ENCODE results near the gene PRR33.
"Not testable (repeated sequence)": the region's sequence is repeated elsewhere in the genome, so short reads cannot be mapped to it uniquely, and the experiment has no call there.

PRR33 gene

DNA sequence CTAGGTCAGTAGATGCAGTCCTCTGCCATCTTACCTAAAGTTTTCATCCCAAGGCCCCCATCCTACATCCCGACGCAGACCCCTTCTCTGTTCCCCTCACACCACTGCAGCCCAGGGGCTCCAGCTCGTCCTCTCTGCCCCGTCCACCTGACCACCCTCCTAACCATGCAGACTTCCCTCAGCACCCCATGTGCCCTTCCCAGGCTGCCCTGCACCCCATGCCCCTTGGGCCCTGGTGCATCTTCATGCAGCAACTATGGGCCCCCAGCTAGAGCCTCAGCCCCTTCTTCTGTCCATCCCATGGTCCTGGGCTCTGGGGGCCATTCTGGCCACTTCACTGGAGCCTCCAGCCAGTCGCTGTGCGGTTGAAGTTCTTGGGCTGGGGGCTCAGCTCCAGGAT is 2.9 kb downstream of the PRR33 start:
- DNase-seq = no peak

DNA sequence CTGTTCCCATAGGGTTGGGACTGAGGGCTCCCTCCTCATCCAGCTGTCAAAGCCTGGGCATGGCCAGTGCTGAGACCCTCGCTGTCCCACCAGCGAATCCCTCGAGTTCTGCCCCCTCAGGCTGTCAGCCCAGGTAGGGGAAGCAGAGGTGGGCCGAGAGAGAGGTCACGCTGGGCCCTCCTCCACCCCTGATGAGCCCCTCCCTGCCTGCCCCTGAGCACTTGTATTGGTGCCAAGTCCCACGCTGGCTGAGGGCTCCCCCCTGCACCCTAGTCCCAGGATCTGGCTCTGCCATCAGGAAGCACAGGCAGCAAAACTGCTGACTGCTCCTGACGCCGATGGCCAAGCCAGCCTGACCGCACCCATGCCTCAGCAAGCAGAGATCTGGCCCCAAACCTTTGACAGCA is 3.3 kb downstream of the PRR33 start:
- DNase-seq = no peak

DNA sequence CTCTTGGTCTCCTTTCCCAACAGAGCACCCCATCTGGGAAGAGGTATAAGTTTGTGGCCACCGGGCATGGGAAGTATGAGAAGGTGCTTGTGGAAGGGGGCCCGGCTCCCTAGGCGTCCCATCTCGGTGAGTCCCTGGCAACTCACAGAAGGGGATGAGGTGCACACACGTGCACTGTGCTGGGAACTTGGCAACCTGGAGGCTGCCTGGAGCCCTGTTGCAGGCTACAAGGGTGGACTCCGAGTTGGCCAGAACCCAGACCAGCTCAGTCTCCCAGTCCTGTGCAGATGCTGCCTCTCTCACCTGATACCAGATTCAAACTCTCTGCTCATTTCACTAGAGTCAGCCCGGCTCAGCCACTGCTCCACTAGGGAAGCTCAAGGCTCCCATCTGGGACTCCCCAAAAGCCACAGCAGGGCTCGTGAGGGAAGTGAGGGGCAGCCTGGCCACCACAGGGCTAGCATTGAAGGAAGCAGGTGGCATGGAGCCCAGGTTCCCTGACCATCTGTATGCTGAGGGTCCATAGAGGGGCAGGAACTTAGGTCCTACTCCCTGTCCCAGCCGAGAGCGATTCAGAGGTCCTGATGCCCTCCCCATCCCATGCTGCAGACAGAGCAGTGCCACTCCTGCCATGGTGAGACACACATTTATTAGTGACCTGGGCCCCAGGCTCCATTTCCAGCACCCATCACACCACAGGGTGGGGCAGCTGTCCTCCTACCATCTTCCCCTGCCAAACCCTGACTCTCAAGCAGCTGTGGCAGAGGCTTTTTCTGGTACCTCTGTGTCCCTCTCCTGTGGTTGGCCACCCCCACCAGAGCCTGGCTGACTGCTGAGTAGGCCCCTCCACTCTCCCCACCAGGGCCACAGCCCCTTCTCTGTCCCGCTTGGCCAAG is 4.0 kb downstream of the PRR33 start:
- DNase-seq = no peak

DNA sequence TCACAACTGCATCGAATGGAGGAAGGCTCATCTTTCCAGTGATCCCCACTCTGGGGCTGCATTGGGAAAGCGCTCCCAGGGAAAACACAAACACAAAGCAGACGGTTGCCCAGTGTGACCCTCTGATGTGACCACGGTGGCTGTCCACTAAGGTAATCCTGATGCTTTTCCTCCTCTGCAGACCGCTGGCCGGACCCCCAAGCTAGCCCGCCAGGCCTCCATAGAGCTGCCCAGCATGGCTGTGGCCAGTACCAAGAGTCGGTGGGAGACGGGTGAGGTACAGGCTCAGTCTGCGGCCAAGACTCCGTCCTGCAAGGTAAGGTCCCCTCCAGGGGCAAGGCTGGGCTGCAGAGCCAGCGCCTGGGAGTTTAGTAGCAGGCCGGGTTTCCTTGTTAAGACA is 5.1 kb downstream of the PRR33 start:
- not testable (repeated sequence) for DNase-seq

DNA sequence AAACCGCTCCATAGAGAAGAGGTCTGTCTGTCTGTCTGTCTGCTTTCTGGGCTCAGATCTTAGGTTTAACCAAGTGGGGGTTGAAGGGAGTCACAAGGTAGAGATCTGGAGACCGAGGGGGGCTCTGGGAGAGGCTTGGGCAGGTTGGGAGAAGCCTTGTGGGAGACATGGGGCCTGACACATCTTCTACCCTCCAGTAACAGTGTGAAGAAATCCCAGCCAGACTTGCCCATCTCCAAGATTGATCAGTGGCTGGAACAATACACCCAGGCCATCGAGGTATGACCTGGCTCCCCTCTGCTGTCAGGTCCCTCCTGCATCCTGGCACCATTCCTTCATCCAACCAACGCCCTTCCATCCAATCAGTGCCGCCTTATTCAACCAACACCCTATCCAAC is 7.4 kb downstream of the PRR33 start:
- DNase-seq = no peak

DNA sequence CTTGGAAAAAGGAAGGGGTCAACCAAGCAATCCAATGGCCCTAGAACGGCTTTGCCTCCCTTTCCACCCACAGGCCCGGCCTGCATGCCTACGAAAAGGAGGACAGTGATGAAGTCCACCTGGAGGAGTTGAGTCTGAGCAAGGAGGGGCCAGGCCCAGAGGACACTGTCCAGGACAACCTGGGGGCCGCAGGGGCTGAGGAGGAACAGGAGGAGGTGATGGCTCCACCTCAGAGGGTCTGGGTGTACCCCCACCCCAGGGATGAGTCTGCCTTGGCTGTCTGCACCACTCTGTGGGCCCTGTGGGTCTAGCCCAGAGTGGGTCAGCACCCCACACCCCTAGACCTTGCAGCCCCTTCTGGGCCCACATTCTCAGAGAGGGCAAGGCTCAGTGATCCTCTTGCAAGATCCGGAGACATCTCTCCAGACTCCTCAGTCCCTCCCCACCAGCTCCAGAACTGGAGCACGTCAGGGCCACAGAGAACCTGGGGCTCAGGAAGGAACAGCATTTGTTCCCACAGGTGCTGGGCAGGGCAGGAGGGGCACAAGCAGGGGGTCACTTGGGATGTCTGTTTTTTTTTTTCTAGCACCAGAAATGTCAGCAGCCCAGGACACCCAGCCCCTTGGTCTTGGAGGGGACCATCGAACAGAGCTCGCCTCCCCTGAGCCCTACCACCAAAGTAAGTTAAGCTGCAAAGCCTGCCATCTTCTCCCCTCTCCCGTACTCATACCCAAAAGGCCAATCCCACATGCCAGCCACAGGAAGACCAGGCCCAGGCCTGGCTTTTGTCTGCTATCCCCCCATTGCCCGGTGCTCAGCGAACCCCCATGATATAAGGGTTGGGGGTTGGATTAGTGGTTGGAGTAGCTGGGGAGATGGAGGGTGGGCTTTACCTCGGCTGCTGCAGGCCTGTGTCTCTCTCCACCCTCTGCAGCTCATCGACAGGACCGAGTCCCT is 8.1 kb downstream of the PRR33 start:
- no peak for DNase-seq

DNA sequence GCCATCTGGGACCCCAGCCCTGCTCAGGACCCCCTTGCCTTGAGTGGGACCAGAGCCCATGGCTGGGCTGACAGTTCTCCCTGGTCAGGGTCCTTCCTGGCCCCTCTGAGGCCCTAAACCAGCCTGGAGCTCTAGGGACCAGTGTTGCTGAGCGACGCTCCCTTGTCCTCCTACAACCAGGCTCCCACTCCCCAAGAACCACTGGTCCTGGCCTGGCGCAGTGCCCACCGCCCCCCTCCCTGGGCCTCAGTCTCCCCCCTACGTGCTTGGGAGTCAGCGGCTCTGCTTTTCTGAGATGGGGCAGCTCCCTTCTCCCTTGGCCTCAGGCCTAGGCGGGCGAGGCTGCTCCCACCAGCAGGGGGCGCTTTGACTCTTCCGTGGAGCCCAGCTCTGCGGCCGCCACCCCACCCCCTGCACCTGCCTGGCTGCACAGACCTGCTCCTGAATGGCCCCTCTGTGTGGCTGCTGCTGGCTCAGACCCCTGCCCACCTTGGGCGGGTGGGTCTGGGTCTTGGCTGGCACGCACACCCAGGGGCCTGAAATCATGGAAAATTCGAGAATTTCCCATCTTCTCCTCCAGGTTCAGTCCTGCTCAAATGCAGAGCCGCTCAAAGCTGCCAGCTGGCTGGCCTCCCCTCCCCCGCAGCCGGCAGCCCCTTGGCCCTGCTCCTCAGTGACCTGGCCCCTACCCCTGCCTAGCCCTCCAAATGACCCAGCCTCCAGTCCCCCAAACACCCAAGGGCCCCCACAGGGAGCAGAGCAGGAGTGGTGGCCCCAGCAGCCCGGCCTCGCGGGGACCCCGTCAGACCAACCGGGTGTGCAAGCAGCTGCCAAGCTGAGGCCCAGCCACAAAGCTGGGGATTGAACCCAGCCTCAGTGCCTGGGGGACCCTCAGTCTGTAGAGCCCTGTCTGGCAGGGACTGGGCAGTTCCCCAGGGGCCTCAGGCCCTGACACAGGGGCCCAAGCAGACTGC is 9.1 kb downstream of the PRR33 start:
- DNase-seq = peak; percentile 68

DNA sequence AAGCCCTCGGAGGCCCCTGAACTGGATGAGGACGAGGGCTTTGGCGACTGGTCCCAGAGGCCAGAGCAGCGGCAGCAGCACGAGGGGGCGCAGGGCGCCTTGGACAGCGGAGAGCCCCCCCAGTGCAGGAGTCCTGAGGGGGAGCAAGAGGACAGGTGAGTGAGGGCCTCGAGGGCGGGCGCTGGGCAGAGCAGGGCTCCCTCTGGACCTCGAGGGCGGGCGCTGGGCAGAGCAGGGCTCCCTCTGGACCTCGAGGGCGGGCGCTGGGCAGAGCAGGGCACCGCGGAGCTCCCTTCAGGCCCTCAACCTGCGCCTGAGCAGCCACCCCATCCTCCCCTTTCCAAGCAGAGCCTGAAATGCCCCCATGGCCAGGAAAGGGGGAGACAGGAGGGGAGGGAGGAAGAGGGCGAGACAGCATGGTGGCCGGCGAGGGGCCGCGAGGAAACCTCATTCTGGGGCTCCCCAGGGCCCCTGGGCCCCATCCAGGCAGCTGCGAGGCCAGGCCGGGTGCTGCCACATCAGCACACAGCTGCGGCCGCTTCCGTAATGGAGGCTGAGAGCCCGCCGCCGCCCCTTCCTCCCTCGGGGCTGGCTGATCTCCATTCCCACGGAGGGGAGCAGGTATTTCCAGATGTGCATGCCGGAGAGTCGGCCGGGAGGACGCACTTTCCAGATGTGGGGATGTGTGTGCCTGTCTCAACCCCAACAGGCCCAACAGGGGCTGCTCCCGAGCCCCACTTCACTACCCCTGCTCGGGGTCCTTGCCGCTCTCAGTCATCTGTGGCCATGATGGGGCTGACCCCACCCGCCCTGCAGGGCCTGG is 10.0 kb downstream of the PRR33 start:
- no peak for DNase-seq

DNA sequence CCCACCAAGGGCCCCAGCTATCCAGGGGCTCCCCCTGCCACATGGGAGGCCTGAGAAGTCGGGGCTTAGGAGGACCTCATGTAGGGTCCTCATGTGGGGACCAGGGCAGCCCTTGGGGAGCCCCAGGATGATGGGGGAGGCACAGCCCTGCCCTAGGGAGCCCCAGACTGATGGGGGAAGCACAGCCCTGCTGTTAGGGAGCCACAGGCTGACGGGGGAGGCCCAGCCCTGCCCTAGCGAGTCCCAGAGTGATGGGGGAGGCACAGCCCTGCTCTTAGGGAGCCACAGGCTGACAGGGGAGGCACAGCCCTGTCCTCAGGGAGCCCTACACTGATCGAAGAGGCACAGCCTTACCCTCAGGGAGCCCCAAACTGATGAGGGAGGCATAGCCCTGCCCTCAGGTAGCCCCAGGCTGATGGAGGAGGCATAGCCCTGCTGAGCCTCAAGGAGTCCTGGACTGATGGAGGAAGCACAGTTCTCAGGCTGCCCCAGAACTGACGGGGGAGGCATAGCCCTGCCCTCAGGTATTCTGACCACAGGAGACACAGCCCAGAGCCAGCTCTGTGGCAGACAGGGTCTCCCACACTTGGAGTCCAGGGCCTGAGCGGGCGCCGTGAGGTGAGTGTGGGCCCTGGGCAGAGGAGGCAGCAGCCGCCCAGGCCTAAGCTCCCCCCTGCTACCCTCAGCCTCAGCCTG is 10.8 kb downstream of the PRR33 start:
- DNase-seq = no peak

DNA sequence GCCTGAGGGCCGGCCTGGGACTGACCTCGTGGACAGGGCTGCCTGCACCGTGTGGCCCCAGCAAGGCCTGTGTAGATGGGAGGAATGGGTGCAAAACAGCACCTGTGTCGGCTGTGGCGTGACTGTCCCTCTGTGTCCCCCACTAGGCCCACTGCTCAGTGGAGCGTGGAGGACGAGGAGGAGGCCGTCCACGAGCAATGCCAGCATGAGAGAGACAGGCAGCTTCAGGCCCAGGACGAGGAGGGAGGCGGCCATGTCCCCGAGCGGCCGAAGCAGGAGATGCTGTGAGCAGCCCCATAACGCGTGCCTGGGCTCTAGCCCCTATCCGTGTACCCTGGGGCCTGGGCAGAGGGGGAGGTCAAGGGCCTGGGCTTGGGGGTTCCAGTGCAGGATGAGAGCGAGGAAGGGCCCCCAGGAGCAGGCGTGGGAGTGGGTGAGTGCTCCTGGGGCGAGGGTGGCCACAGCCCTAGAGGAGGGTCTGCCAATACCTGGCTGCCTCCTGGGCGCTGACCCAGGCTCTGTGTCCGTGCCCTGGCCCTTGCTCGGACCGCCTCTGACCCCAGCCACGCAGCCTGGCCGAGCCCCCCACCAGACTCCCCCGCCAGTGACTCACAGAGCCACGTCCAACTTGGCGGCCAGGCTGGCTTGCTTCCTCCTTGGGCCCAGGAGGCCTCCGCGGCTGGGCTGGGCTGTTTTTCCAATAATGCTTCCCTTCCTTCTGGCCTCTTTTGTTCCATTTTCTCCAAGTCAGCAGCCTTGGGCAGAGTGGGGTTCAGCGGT is 11.6 kb downstream of the PRR33 start:
- no peak for DNase-seq

DNA sequence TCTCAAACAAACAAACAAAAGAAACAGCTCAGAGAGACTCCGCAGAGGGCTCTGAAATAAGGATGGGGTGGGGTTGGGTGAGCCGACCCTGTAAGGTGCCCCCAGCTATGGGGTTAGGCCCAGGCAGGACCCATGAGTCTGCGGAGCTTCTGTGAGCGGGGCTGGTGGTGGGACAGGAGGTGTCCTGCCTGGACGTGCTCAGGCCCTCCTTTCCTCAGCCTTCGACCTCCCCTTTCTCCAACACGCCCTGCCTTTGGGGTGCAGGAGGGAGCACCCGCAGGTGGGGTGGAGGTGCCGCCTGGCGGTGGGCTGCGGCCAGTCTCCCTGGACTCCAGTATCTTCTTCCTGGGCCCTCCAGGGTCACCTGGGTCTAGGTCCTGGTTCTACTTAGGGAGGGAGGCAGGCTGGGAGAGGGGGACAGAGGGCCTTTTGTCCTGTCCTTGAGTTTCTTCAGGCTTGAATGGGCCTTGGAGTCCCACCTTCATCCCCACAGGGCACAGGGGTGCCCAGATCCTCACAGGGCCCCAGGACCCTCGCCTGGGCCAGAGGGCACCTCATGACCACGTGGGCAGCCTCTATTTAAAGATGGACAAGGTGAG is 12.3 kb downstream of the PRR33 start:
- DNase-seq = no peak

DNA sequence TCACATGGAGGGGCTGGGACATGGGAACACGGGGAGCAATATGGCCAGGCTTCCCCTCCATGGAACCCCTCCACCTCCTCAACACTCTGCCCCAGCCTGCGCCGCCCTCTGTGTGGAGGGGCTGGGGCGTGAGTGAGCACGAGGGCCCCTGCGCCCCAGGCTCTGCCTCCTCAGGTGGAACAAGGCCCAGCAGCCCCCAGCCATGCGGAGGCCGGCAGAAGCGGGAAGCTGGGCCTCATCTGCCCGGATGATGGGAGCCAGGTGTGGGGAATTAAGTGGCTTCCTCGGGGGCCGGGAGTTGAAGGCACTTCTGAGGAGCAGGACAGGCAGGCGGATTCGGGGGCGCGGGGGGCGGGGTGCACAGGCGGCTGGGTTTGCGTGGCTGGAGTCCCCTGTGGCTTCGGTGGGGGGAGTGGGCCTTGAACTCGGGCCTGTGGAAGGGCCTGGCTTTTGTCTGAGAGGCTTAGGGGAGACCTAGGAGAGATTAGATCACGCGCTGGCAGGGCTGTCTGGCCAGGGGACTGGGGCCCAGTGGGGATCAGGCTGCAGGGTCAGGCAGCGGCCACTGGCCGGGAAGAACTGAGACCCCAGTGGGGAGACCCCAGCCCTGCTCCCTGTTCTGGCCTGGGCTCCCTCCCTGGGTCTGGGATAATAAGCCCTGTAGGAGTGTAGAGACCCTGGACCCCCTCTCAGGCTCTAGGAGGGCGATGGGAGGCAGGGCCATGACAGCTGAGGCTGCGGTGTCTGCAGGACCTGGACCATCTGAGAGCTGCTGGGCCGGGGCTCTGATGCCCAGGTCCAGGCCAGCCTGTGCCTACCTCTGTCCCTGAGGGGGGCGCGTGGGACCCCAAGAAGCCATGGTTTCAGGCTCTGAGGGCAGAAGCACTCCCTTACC is 13.3 kb downstream of the PRR33 start:
- DNase-seq = no peak

DNA sequence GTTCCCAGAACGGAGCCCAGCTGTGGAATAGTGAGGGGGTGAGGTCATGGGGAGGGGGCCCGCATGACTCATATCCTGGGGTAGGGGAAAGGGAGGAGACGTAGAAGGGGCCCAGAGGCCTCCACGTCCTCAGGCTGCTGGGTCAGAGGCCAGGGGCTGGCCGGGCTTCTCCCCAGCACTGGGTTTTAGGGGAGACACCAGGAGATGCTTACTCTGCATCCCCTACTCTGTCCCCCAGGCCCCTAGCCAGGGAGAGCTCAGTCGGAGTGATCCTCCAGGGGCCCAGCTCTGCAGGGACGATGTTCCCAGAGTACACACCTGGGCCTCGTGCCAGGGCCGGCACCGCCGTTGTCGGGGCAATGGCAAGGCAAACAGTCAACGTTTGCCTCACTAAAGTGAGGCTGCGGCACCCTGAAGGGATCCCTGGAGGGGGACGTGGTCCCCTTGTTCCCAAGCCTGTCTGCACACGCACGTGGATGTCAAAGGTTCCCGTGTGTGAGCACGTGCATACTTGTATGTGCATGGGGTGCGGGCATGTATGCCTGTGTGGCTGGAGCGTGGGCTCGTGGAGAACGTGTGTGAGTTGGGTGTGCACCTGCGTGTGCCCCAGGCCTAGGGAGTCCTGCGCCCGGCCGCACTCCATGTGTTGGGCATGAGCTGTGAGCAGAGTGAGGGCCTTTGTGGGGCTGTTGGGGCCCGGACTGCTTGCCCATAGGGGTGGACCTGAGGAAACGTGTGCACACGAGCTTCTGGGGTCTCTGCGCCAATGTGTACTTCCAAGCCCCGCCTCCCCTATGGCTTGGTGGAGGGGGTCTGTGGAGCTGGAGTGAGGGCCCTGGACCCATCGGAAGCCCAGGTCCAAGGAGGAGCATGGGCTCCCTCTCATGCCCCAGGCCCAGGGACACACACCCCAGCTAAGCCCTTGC is 14.2 kb downstream of the PRR33 start:
- DNase-seq = no peak

DNA sequence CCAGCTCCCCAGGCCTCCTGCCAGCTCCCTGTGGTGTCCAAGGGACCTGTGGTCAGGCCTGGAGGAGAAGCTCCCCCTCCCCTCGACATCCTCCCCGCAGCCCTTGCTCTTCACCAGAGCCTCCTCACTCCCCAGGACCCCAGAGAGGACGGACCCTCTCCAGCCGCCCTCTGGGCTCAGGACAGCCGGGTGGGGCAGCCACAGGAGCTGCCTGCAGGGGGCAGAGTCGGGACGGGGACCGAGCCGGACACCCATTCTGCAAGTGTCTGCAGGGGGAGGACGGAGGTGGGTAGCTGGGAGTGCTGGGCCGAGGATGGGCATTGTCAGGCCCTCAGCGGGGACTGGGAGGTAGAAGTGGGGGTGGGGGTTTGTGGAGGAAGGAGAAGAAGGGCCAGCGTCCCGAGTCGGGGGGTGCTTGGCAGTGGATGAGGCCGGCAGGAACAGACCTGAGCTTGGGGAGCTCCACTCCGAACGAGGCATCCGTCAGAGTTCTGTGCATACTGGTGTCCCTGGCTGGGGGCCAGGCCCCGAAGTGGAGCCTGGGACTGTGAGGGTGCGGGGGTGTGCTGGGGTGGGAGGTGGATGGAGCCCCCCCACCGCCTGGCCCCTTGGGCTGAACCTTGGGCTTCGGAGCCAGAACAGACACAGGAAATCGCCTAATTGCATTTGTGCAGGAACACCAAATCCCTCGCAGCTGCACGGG is 15.2 kb downstream of the PRR33 start:
- DNase-seq = no peak

DNA sequence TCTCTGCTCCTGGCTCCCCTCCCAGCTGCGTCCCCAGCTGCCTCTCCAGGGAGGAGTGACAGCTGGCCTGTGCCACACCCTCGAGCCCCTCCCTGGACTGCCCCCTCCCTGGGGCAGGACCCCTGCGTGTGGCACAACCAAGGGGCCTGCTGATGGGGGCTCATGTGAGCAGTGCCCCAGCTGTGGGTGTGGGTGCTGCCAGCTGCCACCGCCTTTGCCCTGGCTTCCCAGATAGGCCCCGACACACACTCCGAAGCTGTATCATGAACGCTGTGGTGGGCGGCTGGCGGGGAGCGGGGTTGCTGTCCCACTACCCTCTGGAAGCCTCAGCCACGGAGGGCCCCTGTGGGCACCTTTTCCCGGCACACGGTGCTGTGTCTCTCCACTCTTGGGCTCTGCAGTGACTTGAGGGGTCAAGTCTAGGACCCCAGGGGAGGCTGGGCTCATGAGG is 15.8 kb downstream of the PRR33 start:
- DNase-seq = not testable (repeated sequence)

DNA sequence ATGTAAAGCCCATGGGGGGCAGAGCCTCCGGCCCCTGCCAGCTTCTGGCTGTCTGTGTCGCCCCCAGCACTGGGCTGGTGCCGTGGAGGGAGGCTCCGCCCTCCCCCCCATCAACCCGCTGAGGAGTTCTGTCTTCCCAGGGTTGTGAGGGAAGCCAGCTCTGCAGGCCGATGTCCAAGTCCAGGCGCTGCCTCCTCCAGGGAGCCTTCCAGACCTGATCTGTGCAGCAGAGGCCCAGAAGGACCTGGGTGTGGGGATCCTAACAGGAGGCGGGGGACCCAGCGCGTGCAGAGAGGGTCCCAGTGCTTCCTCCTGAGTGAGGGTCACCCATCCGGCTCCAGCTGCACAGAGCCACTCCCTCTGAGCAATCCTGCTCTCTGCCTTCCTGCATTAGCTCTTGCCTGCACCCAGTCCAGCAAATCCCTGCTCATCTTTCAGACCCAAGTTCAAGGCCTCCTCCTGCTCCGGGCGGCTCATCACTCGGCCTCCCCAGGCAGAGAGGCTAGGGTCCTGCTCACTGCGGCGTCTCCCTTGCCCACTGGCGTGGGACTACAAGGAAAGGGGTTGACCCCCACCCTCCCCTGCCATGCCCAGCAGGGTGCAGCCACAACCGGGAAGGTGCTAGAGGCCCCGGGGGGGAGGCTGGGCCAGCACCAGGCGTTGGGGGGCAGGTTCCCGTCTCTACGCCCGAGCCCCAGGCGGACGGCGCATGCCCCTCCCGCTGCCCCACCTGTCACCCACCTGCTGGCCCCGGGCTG is 16.4 kb downstream of the PRR33 start:
- DNase-seq = no peak

All from inflammatory macrophage treated with lipopolysaccharide for 4 hours (primary cell).